ENCODE data around the gene SLC7A4.

GRCh38 chr22:21051831-21052400, 19.6 kb upstream of the SLC7A4 start:
- TF ChIP-seq YY1 (IDR thresholded peaks at IDR 0.05; ENCODE audit: insufficient read depth, insufficient read length) (no peak), ZNF274 (IDR thresholded peaks at IDR 0.05; ENCODE audit: low read depth, low read length) (no peak)
